PC-9 (cell line): ENCODE data around the gene TFDP3.

ENCODE experiments used
- CTCF ChIP-seq: fragments of 200-600 bp; sonication (generic); conservative IDR thresholded peaks from 2 replicates; pipeline ENCODE4 v1.6.1; 2017; ENCODE audit warnings: mixed run types, antibody characterized with exemption, mild to moderate bottlenecking, moderate library complexity
- EZH2 ChIP-seq: fragments of 200-600 bp; sonication (generic); IDR thresholded peaks from 2 replicates; pipeline ENCODE4 v1.8.0; 2017; ENCODE audit warnings: antibody characterized with exemption, low read depth

- TF ChIP-seq CTCF (no peak), EZH2 (no peak)
Measured at GRCh38 chrX:133190877-133191738, 27.0 kb downstream of the TFDP3 start.
